Stimulated activated CD4-positive, alpha-beta T cell treated with anti-CD3 and anti-CD28 coated beads, Interleukin-2, amount 100 ng/mL, for 4 hours (primary cell): ENCODE data around the gene CAMK4.
"Not testable (repeated sequence)": the region's sequence is repeated elsewhere in the genome, so short reads cannot be mapped to it uniquely, and the experiment has no call there.

Experiments used
- DNase-seq: peaks from one replicate; pipeline ENCODE4 v3.0.0-alpha.2; 2020; ENCODE audit warnings: low read depth

CAMK4 gene

DNA sequence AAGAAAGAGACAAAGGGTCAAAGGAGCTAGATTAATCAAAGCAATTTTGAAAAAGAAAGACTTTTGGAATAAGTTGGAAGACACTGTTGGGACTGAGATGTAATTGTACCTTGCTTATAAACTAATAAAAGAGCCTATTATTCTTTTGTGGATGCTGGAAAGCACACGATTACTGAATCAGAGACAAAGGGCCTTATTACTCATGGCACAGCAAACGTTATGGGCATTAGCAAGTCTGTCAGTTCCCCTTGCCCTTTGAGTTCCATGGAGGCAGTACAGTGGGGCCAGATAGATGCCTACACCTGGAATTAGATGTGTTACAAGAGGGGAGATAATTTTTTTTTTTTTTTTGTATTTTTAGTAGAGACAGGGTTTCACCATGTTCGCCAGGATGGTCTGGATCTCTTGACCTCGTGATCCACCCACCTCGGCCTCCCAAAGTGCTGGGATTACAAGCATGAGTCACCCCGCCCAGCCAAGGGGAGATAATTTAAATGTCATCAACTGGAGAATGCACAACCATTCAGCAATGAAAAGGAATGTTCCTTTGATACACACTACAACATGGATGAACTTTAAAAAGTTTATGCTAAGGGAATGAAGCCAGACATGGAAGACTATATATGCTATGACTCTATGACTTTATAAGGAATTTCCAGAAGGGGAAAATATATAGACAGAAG is 159.2 kb downstream of the CAMK4 start:
- no peak for DNase-seq

DNA sequence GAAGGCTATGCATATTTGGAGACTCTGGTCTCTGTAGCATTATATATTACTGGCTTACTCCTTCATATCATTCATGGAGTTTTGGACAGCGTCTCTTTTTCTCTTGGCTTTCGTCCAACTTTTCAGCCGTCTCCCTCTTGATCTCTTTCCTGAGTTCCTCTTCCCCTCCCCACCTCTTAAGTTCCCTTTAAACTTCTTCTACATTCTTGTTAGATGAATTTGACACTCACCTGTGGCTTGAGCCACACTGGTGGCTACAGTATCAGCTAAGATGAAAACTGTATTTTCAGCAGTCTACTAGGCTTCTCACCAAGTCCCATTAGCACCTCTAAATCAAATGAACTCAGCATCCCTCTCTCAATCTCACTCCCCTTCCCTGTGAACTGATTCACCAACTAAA is 160.0 kb downstream of the CAMK4 start:
- DNase-seq: no peak

GRCh38 chr5:111385051-111385450 is 160.9 kb downstream of the CAMK4 start:
- DNase-seq: no peak

DNA sequence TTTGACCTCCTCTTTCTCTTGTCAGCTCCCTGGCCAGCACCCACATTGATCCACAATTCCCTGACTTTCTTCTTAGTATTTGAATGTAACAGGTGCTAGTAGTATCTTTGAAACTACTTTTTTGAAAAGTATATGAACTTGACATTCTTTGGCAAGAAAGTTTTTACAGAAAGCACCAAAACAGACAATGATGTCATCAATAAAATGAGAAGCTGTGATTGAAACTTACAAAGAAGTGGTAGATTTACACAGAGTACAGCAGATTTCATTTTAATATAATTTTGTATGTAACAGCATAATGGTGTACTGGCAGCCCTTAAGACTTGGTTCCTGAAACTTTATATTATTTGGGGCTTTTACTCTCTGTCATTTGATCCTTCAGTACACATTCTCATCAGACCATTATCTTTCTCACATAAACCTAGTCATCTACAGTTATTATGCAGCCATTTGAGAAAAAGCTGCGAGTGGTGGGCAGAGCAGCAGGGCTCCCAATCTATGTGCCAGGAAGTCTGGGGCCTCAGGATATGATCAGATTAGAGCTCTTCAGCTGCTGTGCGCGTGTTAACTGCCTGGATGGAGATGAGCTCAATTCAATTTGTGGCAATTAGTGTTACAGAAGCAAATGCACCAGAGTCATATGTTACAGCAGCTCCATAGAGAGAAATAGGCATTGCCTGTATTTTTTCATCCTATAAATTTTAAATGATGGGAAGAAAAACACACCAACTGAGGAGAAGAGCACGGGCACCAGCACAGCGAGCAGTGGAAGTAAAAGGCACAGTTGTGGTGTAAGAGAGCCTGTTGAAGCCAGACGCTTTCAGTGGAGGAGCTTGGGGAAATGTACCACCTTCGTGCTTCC is 162.0 kb downstream of the CAMK4 start:
- DNase-seq: no peak

- DNase-seq: no peak
Measured at GRCh38 chr5:111386832-111387162, 162.6 kb downstream of the CAMK4 start.

DNA sequence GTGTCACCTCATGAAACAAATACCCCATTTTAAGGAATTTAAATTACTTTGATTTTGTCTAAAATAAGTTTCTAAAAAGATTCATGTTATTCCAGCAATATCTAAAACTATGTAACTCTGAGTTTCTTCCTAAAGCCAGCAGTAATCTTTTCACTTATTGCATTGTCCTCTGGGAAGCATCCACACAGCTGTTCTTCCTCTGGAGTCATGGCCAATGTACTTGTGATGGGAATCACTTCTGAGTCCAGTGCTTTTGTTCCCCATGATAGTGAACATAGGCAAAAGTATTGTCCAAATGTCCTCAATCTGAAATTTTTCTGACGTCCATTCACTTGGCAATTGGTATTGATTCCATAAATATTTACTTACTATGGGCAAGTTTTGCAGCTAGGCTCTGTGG is 163.2 kb downstream of the CAMK4 start:
- no peak for DNase-seq

DNA sequence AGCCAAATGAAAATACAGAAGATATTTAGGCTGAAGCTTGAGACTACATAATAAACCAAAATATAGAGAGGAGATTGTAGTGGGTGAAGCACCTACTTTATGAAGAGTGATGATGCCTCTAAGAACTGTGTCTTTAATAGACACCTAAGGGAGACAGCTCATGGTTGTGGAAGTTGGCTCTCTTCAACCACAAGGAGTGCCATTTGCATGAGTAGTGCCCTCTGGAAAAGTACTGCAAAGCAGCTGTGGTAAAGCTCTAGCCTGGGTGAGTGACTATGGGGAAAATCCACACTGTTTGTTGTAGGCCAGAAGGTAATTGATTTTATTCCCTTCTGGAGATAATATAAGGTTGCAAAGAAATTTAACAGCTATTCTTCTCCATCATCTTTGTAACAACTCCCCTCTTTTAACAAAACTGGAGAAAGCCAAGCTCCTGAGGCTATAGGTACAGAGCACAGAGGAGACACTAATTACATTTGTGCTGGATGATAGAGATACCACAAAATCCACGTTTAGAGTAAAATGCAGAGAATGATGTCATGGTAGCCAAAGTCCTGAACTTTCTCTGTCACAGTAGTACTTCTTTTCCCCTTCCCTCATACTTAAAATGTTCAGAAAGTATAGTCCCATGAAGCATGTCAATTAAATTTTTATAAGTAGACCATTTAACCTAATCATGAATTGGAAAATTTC is 165.4 kb downstream of the CAMK4 start:
- DNase-seq: no peak

DNA sequence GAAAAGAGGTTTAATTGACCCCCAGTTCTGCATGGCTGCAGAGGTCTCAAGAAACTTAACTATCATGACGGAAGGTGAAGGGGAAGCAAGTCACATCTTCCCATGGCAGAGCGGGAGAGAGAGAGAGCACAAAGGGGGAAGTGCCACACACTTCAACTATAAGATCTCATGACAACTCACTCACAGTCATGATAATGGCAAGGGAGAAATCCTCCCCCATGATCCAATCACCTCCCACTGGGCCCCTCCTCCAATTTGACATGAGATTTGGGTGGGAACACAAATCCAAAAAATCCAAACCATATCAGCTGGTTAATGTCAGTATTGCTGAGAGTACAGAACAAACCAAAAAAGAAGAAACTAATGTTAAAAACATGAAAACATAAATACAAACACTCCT is 168.0 kb downstream of the CAMK4 start:
- DNase-seq: no peak

GRCh38 chr5:111394586-111394985 is 170.4 kb downstream of the CAMK4 start:
- no peak for DNase-seq

DNA sequence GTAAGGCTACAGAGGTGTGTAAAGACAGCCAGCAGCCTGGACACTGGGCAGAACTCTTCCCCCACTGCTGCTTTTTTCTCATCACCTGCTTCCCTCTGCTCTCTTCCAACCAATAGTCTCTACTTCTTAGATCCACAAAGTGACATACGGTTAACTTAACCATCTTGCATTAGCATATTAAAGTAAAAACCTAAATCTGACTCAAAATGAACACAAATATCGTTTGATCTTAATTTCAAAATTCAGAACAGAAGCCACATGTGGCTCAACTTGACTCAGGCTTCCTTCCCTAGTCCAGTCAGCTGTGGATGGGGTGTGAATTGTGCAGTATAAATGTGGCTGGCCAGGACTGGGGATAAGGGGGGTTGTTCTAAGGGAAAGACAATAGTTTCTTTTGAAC is 173.8 kb downstream of the CAMK4 start:
- no peak for DNase-seq

DNA sequence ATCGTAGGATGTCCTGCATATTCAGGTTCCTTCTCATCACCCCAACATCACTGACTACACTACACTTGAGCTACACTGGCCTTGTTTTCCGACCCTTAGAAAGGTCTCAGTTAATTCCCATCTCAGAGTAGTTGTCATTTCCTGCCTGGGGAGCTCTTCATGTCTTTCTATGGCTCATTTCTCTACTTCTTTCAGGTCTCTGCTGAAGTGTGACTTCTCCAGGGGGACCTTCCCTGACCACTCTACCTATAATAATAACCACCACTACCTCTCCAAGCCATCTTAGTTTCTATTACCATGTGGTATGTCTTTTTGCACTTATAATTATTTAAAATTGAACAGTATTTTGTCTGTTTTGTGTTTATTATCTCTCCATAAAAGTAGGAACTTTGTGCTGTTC is 174.9 kb downstream of the CAMK4 start:
- no peak for DNase-seq

GRCh38 chr5:111401906-111402305 is 177.7 kb downstream of the CAMK4 start:
- no peak for DNase-seq

DNA sequence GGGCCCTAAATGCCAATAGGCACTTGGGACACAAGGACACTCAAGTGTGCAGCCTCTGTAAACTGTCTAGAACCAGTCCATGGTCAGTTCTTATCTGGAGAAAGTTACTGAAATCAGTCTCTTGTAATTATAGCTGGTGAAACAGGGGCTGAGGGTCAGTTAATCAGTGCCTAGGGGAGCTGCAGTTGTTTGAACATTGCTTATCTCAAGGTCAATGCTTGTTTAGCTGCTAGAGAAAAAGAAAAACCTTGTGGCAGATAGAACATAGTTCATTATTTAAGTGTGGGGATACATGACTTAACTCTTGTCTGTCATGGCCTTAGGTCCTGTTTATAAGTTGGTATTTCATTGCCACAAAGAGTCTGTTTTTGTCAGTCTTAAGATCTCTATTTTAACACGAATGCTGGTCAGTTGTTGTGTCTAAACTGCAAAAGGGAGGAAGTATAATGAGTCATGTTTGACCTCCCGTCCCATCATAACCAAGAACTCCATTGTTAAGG is 180.1 kb downstream of the CAMK4 start:
- DNase-seq: no peak

DNA sequence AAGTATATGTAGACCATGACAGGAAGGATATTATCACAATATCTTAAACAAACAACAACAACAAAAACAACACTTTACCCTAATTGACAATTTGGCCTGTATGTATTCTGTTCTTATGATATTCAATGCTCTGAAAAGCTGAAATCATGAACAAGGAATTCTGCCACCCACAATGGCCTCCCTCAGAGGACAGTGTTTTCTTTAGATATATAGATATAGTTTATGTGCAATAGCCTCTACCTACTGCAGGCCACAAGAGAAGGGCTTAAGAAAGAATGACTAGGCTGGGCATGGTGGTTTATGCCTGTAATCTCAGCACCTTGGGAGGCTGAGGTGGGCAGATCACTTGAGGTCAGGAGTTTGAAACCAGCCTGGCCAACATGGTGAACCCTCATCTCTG is 183.4 kb downstream of the CAMK4 start:
- DNase-seq: no peak

DNA sequence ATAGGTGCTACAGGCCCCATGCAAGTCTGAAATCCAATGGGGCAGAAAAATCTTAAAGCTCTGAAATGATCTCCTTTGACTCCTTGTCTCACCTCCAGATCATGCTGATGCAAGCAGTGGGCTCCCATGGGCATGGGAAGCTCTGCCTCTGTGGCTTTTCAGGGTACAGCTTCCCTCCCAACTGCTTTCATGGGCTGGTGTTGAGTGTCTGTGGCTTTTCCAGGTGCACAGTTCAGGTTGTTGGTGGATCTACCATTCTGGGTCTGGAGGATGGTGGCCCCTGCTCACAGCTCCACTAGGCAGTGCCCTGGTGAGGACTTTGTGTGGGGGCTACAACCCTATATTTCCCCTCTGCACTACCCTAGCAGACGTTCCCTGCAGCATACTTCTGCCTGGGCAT is 184.6 kb downstream of the CAMK4 start:
- DNase-seq: no peak

GRCh38 chr5:111409266-111409665 is 185.1 kb downstream of the CAMK4 start:
- DNase-seq: not testable (repeated sequence)

DNA sequence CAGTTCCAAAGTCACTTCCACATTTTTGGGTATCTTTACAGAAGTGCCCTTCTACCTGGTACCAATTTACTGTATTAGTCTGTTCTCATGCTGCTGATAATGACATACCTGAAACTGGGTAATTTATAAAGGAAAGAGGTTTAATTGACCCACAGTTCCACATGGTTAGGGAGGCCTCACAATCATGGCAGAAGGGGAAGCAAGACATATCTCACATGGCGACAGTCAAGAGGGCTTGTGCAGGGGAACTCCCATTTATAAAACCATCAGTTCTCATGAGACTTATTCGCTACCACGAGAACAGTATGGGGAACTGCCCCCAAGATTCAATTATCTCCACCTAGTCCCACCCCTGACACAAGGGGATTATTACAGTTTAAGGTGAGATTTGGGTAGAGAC is 185.9 kb downstream of the CAMK4 start:
- not testable (repeated sequence) for DNase-seq

DNA sequence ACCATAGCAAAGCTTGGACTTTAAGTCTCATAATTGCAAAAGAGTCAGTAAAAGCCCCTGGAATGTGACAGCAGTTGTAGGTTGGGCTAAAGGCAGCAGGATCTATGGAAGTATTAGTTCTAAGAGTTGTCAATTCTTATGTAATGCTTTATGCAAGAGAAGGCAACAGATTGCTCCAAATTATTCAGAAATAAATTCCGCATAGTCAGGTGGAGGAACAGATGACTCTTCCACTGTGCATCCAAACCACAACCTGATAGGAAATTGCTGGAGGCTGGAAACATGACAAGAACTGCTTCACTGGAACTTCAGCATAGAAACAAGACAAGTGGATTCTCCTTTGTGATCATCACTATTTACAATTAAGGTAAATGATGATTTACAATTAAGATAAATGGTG is 187.1 kb downstream of the CAMK4 start:
- DNase-seq: no peak

- no peak for DNase-seq
Measured at GRCh38 chr5:111412593-111412992, 188.4 kb downstream of the CAMK4 start.

- DNase-seq: no peak
Measured at GRCh38 chr5:111415053-111415452, 190.9 kb downstream of the CAMK4 start.

- DNase-seq: no peak
Measured at GRCh38 chr5:111422245-111422644, 198.1 kb downstream of the CAMK4 start.

- no peak for DNase-seq
Measured at GRCh38 chr5:111422747-111423720, 198.8 kb downstream of the CAMK4 start.
